Lung (tissue), 12 donors: Measurements from ENCODE around the gene SFXN5. TPM values are rescaled to one million over a fixed set of nuclear protein-coding genes. Genes with fewer than 3 reads are reported as not detected.

Experiments used
- ATAC-seq: fragments of 200-7000 bp; cut with Tn5 transposase; one replicate; pipeline ENCODE4 v1.9.1; 2020; ENCODE audit warnings: moderate number of reproducible peaks; ENCODE audit not compliant: insufficient read depth, low FRiP score
- DNase-seq, 3 donors: peaks; one replicate each; pipeline ENCODE4 v3.0.0-alpha.2; 2013 to 2017
- H3K27ac ChIP-seq, 2 donors: one replicate each; pipeline ENCODE4 v1.5.1; 2013; ENCODE audit warnings: mild to moderate bottlenecking in 2 of 2, moderate library complexity in 2 of 2, control low read depth in 1 of 2, inconsistent platforms in 1 of 2, low read depth in 1 of 2, low read length in 1 of 2
- H3K27me3 ChIP-seq, 3 donors: one replicate each; pipeline ENCODE4 v1.5.1; 2013; ENCODE audit warnings: low read length in 2 of 3; ENCODE audit not compliant: control insufficient read depth in 3 of 3, insufficient read depth in 3 of 3
- H3K36me3 ChIP-seq, 4 donors: one replicate each; pipeline ENCODE4 v1.5.1; 2013; ENCODE audit warnings: low read length in 4 of 4, mild to moderate bottlenecking in 1 of 4, moderate library complexity in 1 of 4; ENCODE audit not compliant: control insufficient read depth in 4 of 4, insufficient read depth in 4 of 4
- H3K4me1 ChIP-seq, 5 donors: one replicate each; pipeline ENCODE4 v1.5.1; 2013; ENCODE audit warnings: low read length in 5 of 5, mild to moderate bottlenecking in 2 of 5, moderate library complexity in 1 of 5; ENCODE audit not compliant: control insufficient read depth in 5 of 5, insufficient read depth in 5 of 5
- H3K4me3 ChIP-seq: one replicate; pipeline ENCODE4 v1.5.1; 2013; ENCODE audit warnings: mild to moderate bottlenecking, control low read depth, moderate library complexity
- H3K9ac ChIP-seq, 2 donors: one replicate each; pipeline ENCODE4 v1.5.1; 2013; ENCODE audit warnings: low read length in 2 of 2, control low read depth in 1 of 2; ENCODE audit not compliant: insufficient read depth in 1 of 2
- H3K9me3 ChIP-seq, 4 donors: one replicate each; pipeline ENCODE4 v1.5.1; 2013; ENCODE audit warnings: low read length in 3 of 4, mild to moderate bottlenecking in 1 of 4, moderate library complexity in 1 of 4; ENCODE audit not compliant: control insufficient read depth in 4 of 4, insufficient read depth in 3 of 4
- CTCF ChIP-seq: IDR thresholded peaks from 2 replicates; pipeline ENCODE4 v1.5.1; 2012; ENCODE audit warnings: mild to moderate bottlenecking; ENCODE audit errors: control extremely low read depth, extremely low read depth
- WGBS, 2 donors: extraction: QIAGEN DNeasy Blood & Tissue Kit; methylation state at CpG; one replicate each; pipeline ENCODE4 v1.1.7; 2013; 5-methylcytosine and 5-hydroxymethylcytosine counted together
- polyA plus RNA-seq, 2 donors: library from polyadenylated mRNA; stranded (reverse); fragments of 200-250 nt; gene quantifications; one replicate each; pipeline ENCODE4 v1.2.1, GENCODE V29; 2013
- total RNA-seq, 2 donors: library from RNA; depleted of rRNA in 1 of 2; stranded (reverse); fragments of >200 nt in 1 of 2; gene quantifications; one replicate each; pipeline ENCODE4 v1.2.1, GENCODE V29; 2014 to 2021
- donor health status: control.
- donor health status: control.
- donor health status: Bipolar disorder and iron deficiency.
- donor health status: healthy.
- donor health status: DM: yes; HTN: yes; CAD: no.

SFXN5 gene
- total and polyA plus RNA-seq, 4 donors = 8.3 to 15.6 (median 9.6) TPM

- Histone ChIP-seq H3K9ac (no peak overlapping the region), H3K4me1 (no peaks in the 10 kb centered on the region), H3K27ac (no peak overlapping the region), H3K4me3 (no peak overlapping the region), H3K27me3 (no peaks in the 10 kb centered on the region), H3K9me3 (no peaks in the 10 kb centered on the region), H3K36me3 (peaks cover 0 to 8% (median 1%) of the 10 kb centered on the region in 4 donors)
- no peak for ATAC-seq
- no peak for DNase-seq
- 94% methylated on average over 8 of the region's 8 CpGs for WGBS, 2 donors
- no peak for TF ChIP-seq CTCF
Measured at GRCh38 chr2:72968286-72968685, 103.2 kb downstream of the SFXN5 start.

- H3K4me1 ChIP-seq = no peaks in the 10 kb centered on the region
- no peak for DNase-seq
- H3K27me3 ChIP-seq = no peaks in the 10 kb centered on the region
- no peaks in the 10 kb centered on the region for H3K9me3 ChIP-seq
- no peak for ATAC-seq
- H3K4me3 ChIP-seq = no peak overlapping the region
- no peak overlapping the region for H3K9ac ChIP-seq
- no peak for TF ChIP-seq CTCF
- H3K36me3 ChIP-seq = peaks cover 0 to 6% (median 1%) of the 10 kb centered on the region in 4 donors
- 95 to 96% methylated on average over 14 of the region's 14 CpGs for WGBS, 2 donors
- H3K27ac ChIP-seq = no peak overlapping the region
Measured at GRCh38 chr2:72965770-72966450, 105.6 kb downstream of the SFXN5 start.

GRCh38 chr2:72965016-72965415, 106.5 kb downstream of the SFXN5 start:
- Histone ChIP-seq H3K9me3 (no peaks in the 10 kb centered on the region), H3K27ac (no peak overlapping the region), H3K36me3 (peaks cover 0 to 6% (median 1%) of the 10 kb centered on the region in 4 donors), H3K4me3 (no peak overlapping the region), H3K27me3 (no peaks in the 10 kb centered on the region), H3K4me1 (no peaks in the 10 kb centered on the region), H3K9ac (no peak overlapping the region)
- 91 to 93% methylated on average over 12 of the region's 12 CpGs for WGBS, 2 donors
- TF ChIP-seq CTCF = no peak
- no peak for ATAC-seq
- no peak for DNase-seq

- no peak overlapping the region for H3K27ac ChIP-seq
- H3K9ac ChIP-seq = no peak overlapping the region
- H3K36me3 ChIP-seq = peaks cover 0 to 6% (median 1%) of the 10 kb centered on the region in 4 donors
- H3K4me1 ChIP-seq = no peaks in the 10 kb centered on the region
- no peak for ATAC-seq
- no peak for TF ChIP-seq CTCF
- WGBS, 2 donors = 96 to 97% methylated on average over 6 of the region's 6 CpGs
- no peaks in the 10 kb centered on the region for H3K27me3 ChIP-seq
- DNase-seq = no peak
- H3K4me3 ChIP-seq = no peak overlapping the region
- no peaks in the 10 kb centered on the region for H3K9me3 ChIP-seq
Measured at GRCh38 chr2:72964146-72964525, 107.4 kb downstream of the SFXN5 start.
